SK-N-SH (cell line): Measurements from ENCODE around the gene CCDC148.

Experiments used
- CHD2 ChIP-seq: fragments of 150-350 bp; IDR thresholded peaks from 2 replicates; pipeline ENCODE4 v1.6.1; 2018; ENCODE audit warnings: low read length; ENCODE audit not compliant: partially characterized antibody
- CTCF ChIP-seq: fragments of 200-600 bp; sonication (generic); IDR thresholded peaks from 2 replicates; pipeline ENCODE4 v1.6.1; 2017; ENCODE audit warnings: antibody characterized with exemption, mild to moderate bottlenecking, moderate library complexity
- FOXJ3 ChIP-seq: sonication (generic); formaldehyde crosslinking; IDR thresholded peaks from 2 replicates; pipeline ENCODE4 v1.5.1; 2020; ENCODE audit warnings: mild to moderate bottlenecking, missing genetic modification reagents
- GABPA ChIP-seq: IDR thresholded peaks from 2 replicates; pipeline ENCODE4 v1.4.0; 2012; ENCODE audit warnings: low read depth, mild to moderate bottlenecking
- IRF3 ChIP-seq: fragments of 150-350 bp; IDR thresholded peaks from 2 replicates; pipeline ENCODE4 v1.6.1; 2016; ENCODE audit warnings: mild to moderate bottlenecking, low read depth, low read length
- MAX ChIP-seq: IDR thresholded peaks from 2 replicates; pipeline ENCODE4 v1.4.0; 2012; ENCODE audit warnings: low read depth
- TAF1 ChIP-seq: IDR thresholded peaks from 2 replicates; pipeline ENCODE4 v1.6.1; 2012; ENCODE audit warnings: low read depth, mild to moderate bottlenecking, low read length, moderate library complexity, borderline replicate concordance
- TF ChIP-seq, protein P1 (sequence below): IDR thresholded peaks from 2 replicates; pipeline ENCODE4 v1.6.1; 2012; ENCODE audit warnings: mild to moderate bottlenecking, low read depth, low read length, moderate library complexity

DNA sequence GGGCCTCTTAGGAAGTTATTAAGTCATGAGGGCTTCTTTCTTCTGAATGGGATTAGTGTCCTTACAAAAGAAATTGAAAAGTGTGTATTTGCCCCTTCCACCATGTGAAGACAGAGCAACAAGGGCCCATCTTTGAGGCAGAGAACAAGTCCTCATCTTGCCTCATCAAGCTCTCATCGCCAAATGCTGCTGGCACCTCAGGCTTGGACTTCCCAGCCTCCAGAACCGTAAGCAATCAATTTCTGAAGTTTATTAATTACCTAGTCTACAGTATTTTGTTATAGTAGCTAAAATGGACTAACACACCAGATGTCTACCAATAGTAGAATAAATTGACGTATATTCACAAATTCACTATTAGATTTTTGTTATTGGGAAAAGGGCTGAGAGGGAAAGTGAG, 74.6 kb downstream of the CCDC148 start:
- TF ChIP-seq CTCF (no peak), FOXJ3 (CRISPR knock-in tag) (no peak), GABPA (no peak), IRF3 (no peak), TAF1 (no peak), MAX (no peak), CHD2 (no peak)
- TF ChIP-seq, protein P1, sequence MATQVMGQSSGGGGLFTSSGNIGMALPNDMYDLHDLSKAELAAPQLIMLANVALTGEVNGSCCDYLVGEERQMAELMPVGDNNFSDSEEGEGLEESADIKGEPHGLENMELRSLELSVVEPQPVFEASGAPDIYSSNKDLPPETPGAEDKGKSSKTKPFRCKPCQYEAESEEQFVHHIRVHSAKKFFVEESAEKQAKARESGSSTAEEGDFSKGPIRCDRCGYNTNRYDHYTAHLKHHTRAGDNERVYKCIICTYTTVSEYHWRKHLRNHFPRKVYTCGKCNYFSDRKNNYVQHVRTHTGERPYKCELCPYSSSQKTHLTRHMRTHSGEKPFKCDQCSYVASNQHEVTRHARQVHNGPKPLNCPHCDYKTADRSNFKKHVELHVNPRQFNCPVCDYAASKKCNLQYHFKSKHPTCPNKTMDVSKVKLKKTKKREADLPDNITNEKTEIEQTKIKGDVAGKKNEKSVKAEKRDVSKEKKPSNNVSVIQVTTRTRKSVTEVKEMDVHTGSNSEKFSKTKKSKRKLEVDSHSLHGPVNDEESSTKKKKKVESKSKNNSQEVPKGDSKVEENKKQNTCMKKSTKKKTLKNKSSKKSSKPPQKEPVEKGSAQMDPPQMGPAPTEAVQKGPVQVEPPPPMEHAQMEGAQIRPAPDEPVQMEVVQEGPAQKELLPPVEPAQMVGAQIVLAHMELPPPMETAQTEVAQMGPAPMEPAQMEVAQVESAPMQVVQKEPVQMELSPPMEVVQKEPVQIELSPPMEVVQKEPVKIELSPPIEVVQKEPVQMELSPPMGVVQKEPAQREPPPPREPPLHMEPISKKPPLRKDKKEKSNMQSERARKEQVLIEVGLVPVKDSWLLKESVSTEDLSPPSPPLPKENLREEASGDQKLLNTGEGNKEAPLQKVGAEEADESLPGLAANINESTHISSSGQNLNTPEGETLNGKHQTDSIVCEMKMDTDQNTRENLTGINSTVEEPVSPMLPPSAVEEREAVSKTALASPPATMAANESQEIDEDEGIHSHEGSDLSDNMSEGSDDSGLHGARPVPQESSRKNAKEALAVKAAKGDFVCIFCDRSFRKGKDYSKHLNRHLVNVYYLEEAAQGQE: no peak
